Caco-2 (cell line): ENCODE data around the gene ST8SIA1. TPM values are rescaled to one million over a fixed set of nuclear protein-coding genes. Genes with fewer than 3 reads are reported as not detected.

Source experiments
- BruUV-seq: library from RNA; stranded (reverse); fragments of 400-500 nt; replicated peaks from 2 replicates; lab custom pipeline; 2021; lab: Mats Ljungman, UMichigan
- CTCF ChIA-PET: fragments of 300-600 bp; sonication (Branson Sonifier 250); formaldehyde crosslinking; loops from one replicate; lab custom pipeline; 2022; ENCODE audit warnings: antibody characterized with exemption; lab: Charles Lee
- POLR2A ChIA-PET: fragments of 300-600 bp; sonication (Branson Sonifier 250); formaldehyde crosslinking; loops from one replicate; lab custom pipeline; 2022; ENCODE audit warnings: antibody characterized with exemption; lab: Charles Lee
- DNase-seq, 2 experiments: peaks; one replicate each; pipeline versions ENCODE4 v3.0.0 to v3.0.0-alpha.2; 2020 to 2022
- H3K27me3 ChIP-seq: replicated peaks from 2 replicates; pipeline ENCODE4 v1.6.0; 2011; ENCODE audit warnings: low read length; ENCODE audit not compliant: control insufficient read depth, insufficient read depth
- H3K36me3 ChIP-seq: 2 replicates; pipeline ENCODE4 v1.5.1; 2011; ENCODE audit warnings: low read length; ENCODE audit not compliant: control insufficient read depth, insufficient read depth
- H3K4me1 ChIP-seq: fragments of 250-450 bp; sonication (Bioruptor Pico); 2 replicates; pipeline ENCODE4 v1.5.1; 2020; ENCODE audit warnings: mild to moderate bottlenecking
- H3K4me3 ChIP-seq: 2 replicates; pipeline ENCODE4 v1.5.1; 2011; ENCODE audit warnings: low read depth, mild to moderate bottlenecking, control low read depth, low read length
- H3K9me3 ChIP-seq: fragments of 250-450 bp; sonication (Bioruptor Pico); 2 replicates; pipeline ENCODE4 v1.5.1; 2020; ENCODE audit warnings: mild to moderate bottlenecking, moderate library complexity
- H3K27ac Mint-ChIP-seq: one replicate; pipeline ENCODE4 v1.8.0; 2022; ENCODE audit warnings: mixed read lengths; ENCODE audit not compliant: unreplicated experiment
- H3K27me3 Mint-ChIP-seq: one replicate; pipeline ENCODE4 v1.8.0; 2022; ENCODE audit warnings: mixed read lengths; ENCODE audit not compliant: insufficient read depth, unreplicated experiment
- H3K36me3 Mint-ChIP-seq: one replicate; pipeline ENCODE4 v1.8.0; 2022; ENCODE audit warnings: mild to moderate bottlenecking, mixed read lengths; ENCODE audit not compliant: insufficient read depth, unreplicated experiment
- H3K4me1 Mint-ChIP-seq: one replicate; pipeline ENCODE4 v1.8.0; 2022; ENCODE audit warnings: low read depth, mixed read lengths; ENCODE audit not compliant: unreplicated experiment
- H3K4me3 Mint-ChIP-seq: one replicate; pipeline ENCODE4 v1.8.0; 2022; ENCODE audit warnings: mild to moderate bottlenecking, moderate library complexity, mixed read lengths; ENCODE audit not compliant: unreplicated experiment
- H3K9me3 Mint-ChIP-seq: one replicate; pipeline ENCODE4 v1.8.0; 2022; ENCODE audit warnings: mixed read lengths; ENCODE audit not compliant: unreplicated experiment
- CTCF ChIP-seq, 2 experiments: fragments of 200-600 bp in 1 of 2; IDR thresholded peaks; 1 replicate in 1 of 2; 2 replicates in 1 of 2; pipeline versions ENCODE4 v1.5.1 to v1.8.0; 2011 to 2022; ENCODE audit warnings: antibody characterized with exemption in 1 of 2, control low read depth in 1 of 2, inconsistent platforms in 1 of 2, low read depth in 1 of 2, low read length in 1 of 2, mild to moderate bottlenecking in 1 of 2, moderate library complexity in 1 of 2; ENCODE audit not compliant: insufficient read depth in 1 of 2, severe bottlenecking in 1 of 2, unreplicated experiment in 1 of 2
- intact Hi-C: fragments of 100-400 bp; cut with micrococcal nuclease; formaldehyde crosslinking; loops from one replicate; pipeline ENCODE4 v1.10.0; 2022; ENCODE audit not compliant: unreplicated experiment
- total RNA-seq: library from RNA; stranded (reverse); gene quantifications from 2 replicates; pipeline ENCODE4 v1.2.3, GENCODE V29; 2022

Gene ST8SIA1
- total RNA-seq, 1 experiment from 2014 or later, result not detected

GRCh38 chr12:22285846-22286245, 48.7 kb downstream of the ST8SIA1 start:
- TF ChIP-seq CTCF (IDR thresholded peaks at IDR 0.05; ENCODE audit: insufficient read depth in 1 of 2, low read depth in 1 of 2, low read length in 1 of 2, severe bottlenecking in 1 of 2, unreplicated experiment in 1 of 2), result no peak
- Mint-ChIP-seq H3K27me3 (peaks cover 11% of the 10 kb centered on the region), H3K36me3 (no peaks in the 10 kb centered on the region), H3K4me3 (no peak overlapping the region), H3K9me3 (no peaks in the 10 kb centered on the region), H3K4me1 (no peaks in the 10 kb centered on the region), H3K27ac (no peak overlapping the region)
- BruUV-seq, result no TSS peak
- no peaks in the 10 kb centered on the region for H3K9me3 ChIP-seq
- H3K27me3 ChIP-seq, result no peaks in the 10 kb centered on the region
- no peak for DNase-seq
- H3K4me3 ChIP-seq, result no peak overlapping the region
- ChIA-PET POLR2A (no interaction called here), CTCF (no interaction called here)
- no peaks in the 10 kb centered on the region for H3K4me1 ChIP-seq
- intact Hi-C loops, result no loop called here
- H3K36me3 ChIP-seq, result no peaks in the 10 kb centered on the region

GRCh38 chr12:22284871-22285270, 49.6 kb downstream of the ST8SIA1 start:
- H3K36me3 Mint-ChIP-seq, result no peaks in the 10 kb centered on the region
- H3K27me3 Mint-ChIP-seq, result peaks cover 12% of the 10 kb centered on the region
- H3K9me3 Mint-ChIP-seq, result no peaks in the 10 kb centered on the region
- no peak for TF ChIP-seq CTCF (IDR thresholded peaks at IDR 0.05; ENCODE audit: insufficient read depth in 1 of 2, low read depth in 1 of 2, low read length in 1 of 2, severe bottlenecking in 1 of 2, unreplicated experiment in 1 of 2)
- Histone ChIP-seq H3K9me3 (no peaks in the 10 kb centered on the region), H3K4me1 (no peaks in the 10 kb centered on the region), H3K36me3 (no peaks in the 10 kb centered on the region), H3K27me3 (no peaks in the 10 kb centered on the region), H3K4me3 (no peak overlapping the region)
- intact Hi-C loops, result no loop called here
- ChIA-PET POLR2A (no interaction called here), CTCF (no interaction called here)
- no peak for DNase-seq
- H3K4me3 Mint-ChIP-seq, result no peak overlapping the region
- no TSS peak for BruUV-seq
- no peak overlapping the region for H3K27ac Mint-ChIP-seq
- H3K4me1 Mint-ChIP-seq, result no peaks in the 10 kb centered on the region

GRCh38 chr12:22283508-22283907, 51.0 kb downstream of the ST8SIA1 start:
- CTCF ChIA-PET, result no interaction called here

More at GRCh38 chr12:22283508-22283907, 51.0 kb downstream of the ST8SIA1 start:
- H3K36me3 Mint-ChIP-seq, result no peaks in the 10 kb centered on the region
- no peaks in the 10 kb centered on the region for H3K4me1 Mint-ChIP-seq
- H3K4me3 Mint-ChIP-seq, result no peak overlapping the region
- no peak for TF ChIP-seq CTCF (IDR thresholded peaks at IDR 0.05; ENCODE audit: insufficient read depth in 1 of 2, low read depth in 1 of 2, low read length in 1 of 2, severe bottlenecking in 1 of 2, unreplicated experiment in 1 of 2)
- Histone ChIP-seq H3K4me3 (no peak overlapping the region), H3K27me3 (peaks cover 2% of the 10 kb centered on the region; the same call in 1 of the 2 replicates), H3K9me3 (no peaks in the 10 kb centered on the region), H3K4me1 (no peaks in the 10 kb centered on the region), H3K36me3 (no peaks in the 10 kb centered on the region)
- peaks cover 19% of the 10 kb centered on the region for H3K27me3 Mint-ChIP-seq
- POLR2A ChIA-PET, result no interaction called here
- no peak for DNase-seq
- no peak overlapping the region for H3K27ac Mint-ChIP-seq
- intact Hi-C loops, result no loop called here
- BruUV-seq, result no TSS peak
- peaks cover 8% of the 10 kb centered on the region for H3K9me3 Mint-ChIP-seq
